Cerebellar nuclear complex (tissue), 1 donor: ENCODE results near the gene PCGF1.

Experiments
- DNase-seq, 2 experiments: peaks; one replicate each; lab custom pipeline; 2025; lab: John Stamatoyannopoulos, UW

PCGF1 gene

GRCh38 chr2:74515271-74515980 lies 7.9 kb upstream of the PCGF1 start:
- DNase-seq: no peak

- no peak for DNase-seq
Measured at GRCh38 chr2:74514368-74515270, 7.1 kb upstream of the PCGF1 start, which contains the start of gene TLX2. TSS of gene TLX2 (plus strand) at chr2:74514450. CDS start at chr2:74514807, 357 bp downstream.

DNA sequence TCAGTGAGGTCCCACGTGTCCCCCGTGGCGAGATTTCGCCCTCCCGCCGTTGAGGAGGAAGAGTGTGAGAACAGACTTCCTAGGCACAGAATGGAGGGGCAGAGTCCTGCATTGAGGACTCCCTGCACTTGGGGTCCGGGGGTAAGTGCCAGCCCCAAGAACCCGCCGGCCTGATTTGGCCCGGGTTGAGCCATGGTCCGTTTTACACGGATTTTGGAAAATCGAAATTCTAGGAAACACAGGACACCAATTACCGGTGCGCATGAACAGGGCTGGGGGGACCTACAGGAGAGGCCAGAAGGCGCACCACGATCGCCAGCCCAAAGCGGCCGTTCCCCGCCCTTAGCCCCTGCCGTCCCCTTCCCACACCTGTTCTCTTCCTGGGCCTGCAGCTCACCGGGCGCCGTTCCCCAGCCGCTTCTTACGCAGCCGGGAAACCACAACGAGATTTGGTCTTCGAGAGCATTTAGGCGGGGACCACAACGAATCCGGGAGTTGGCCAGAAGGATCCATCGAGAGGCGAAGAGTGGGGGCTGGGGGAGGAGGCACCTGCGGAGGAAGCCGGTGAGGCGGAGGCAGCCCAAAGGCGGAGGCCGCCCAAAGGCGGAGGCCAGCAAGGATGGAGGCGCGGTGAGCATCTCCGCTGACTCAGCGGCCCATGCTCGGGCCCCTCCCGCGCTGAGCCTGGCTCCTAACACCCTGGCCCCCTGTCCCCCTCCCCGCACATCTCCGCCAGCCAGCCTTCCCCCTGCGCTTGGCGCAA lies 6.3 kb upstream of the PCGF1 start:
- no peak for DNase-seq

GRCh38 chr2:74512744-74513604 lies 5.5 kb upstream of the PCGF1 start:
- no peak for DNase-seq

GRCh38 chr2:74511104-74511989 lies 3.9 kb upstream of the PCGF1 start:
- DNase-seq: no peak

GRCh38 chr2:74510272-74510671 lies 2.8 kb upstream of the PCGF1 start:
- no peak for DNase-seq

DNA sequence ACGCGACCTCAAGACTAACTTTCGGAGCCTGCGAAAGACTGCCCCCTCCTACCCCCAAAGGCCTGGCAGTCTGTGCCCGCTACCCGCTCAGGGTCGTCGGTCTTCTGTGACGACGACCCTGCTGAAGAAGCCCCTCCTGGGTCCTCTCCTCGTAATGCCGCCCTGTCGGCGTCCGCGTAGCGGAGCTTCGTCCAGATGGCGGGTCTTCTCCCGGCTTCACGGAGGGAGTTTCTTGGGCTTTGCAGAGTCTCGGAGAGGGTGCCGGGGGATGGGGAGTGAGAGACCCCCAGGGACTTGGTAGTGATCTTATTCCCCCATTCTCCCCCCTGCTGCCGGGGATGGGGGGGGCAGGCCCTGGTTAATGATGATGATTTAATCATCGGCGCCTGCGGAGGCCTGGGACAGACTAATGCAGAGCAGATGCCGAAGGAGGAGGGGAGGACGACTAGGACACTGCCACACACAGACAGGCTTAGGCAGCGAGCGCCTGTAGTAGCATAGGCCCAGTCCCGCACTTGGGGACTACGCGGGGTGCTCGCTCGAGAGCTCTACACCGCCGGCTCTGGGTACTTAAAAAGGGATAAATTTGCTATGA lies 528 bp upstream of the PCGF1 start:
- no peak for DNase-seq

- DNase-seq: no peak
Measured at GRCh38 chr2:74505448-74506246, 1.8 kb downstream of the PCGF1 start.

- DNase-seq: no peak
Measured at GRCh38 chr2:74504591-74504990, 2.9 kb downstream of the PCGF1 start.

DNA sequence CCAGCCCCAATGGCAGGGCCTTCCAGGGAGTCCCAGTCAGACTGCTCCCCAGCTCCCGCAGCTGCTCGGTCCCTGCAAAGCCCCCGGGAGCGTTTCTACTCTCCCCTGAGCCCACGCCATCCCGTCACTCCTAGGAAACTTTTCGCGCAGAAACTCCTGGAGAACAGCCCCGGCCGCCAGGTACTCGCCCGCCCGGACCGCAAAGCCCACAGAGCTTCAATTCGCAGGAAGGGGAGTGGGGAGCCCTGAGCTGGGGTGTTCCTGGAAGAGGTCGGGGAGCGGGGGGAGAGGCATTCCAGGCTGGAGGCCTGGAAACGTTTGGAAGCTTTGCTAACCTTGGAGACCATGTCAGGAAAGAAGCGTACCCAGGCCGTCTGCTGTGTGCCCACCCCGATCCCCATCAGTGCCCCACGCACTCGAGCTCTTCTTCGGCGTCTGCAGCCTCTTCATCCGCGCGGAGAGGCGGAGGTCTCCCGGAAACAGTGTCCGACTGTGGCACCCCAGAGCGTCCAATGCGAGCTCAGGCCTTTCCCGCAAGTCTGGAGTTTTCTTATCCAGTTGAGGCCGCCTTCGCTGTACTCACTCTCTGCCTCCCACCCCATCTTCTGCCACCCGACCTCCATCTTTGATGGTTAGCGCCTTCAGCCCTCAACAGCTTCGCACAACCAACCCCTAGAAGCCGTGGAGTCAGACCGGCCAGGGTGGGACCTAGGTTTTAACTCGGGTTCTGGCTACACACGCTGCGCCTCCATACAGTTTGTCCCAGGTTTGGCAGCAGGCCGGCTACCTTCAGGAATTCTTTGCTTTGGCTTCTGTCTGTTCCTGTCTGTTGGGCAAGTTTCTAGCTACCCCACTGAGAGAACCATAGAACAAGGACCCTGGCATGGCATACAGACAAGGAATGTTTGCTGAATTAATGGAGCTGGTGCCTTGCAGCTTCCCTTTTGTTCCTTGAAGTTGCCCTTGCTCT lies 3.7 kb downstream of the PCGF1 start:
- DNase-seq: no peak

DNA sequence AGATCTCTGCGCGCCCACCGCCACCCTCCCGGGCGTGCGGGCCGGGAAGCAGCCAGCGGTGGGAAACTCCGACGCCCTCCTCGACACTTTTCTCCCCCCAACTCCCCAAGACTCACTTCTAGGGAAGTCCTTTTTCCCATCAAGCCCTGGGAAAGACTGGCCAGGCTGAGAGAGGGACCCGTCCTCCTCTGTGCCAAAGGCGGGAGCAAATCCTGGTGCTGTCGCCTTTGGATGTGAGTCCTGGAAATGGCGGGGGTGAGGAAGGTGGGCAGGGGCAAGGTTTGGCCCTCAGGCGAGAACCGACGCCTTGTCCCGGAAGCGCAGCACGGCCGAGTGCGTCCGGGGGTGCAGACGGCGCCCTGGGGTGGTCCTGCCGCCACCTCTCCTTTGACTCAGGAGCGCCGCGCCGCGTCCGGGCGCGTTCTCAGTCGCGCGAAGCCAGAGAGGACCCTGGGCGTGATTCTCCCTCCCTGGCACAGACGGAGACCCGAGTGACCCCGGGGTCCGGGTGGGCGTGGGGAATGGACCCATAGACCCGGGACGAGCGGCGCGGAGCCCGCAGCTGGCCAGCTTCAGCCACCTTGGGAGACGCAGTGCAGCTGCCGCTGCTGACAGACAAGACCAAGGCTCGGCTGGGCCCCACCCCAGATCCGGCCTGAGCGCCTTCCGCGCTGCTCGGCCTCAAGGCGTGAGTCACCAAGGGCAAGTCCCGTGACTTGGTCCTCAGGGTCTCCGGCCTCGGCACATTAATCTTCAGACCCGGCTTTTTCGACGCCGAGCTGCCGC lies 4.6 kb downstream of the PCGF1 start:
- DNase-seq: no peak

GRCh38 chr2:74502147-74502719 lies 5.3 kb downstream of the PCGF1 start:
- no peak for DNase-seq

- no peak for DNase-seq
Measured at GRCh38 chr2:74501335-74502071, 6.0 kb downstream of the PCGF1 start.

DNA sequence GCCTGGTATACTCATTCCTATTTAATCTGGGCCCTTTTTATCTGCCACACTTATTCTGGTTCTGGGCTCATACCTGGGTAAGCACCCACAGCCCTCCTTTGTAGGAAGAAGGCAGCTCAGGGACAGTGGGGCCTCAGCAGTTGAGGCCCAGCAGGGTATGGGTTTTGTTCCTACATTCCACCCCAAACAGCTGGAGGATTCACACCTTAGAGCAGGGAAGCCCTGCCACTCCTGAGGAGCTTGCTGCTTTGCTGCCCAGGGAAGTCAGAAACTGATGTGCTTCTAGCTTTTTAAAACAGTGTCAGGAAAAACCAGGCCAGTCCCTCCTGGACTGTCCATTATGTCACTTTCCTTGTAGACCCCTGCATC lies 6.9 kb downstream of the PCGF1 start:
- DNase-seq: no peak

- no peak for DNase-seq
Measured at GRCh38 chr2:74499940-74500577, 7.4 kb downstream of the PCGF1 start.
